T-helper 1 cell treated with Interleukin-12 subunit alpha and Interleukin-12 subunit beta and Interleukin-4 antibody, amounts not matched to agents 30 μg/mL and 1 μg/mL, for 36 hours (primary cell): ENCODE measurements around the gene GALK2.
A peak's percentile ranks its signal among the peaks of the same experiment; 100 is the strongest.
"Not testable (repeated sequence)": the region's sequence is repeated elsewhere in the genome, so short reads cannot be mapped to it uniquely, and the experiment has no call there.

Source experiments
- H3K27ac Mint-ChIP-seq: one replicate; pipeline ENCODE4 v1.8.0; 2021; ENCODE audit warnings: mild to moderate bottlenecking, mixed read lengths
- H3K27me3 Mint-ChIP-seq: one replicate; pipeline ENCODE4 v1.8.0; 2021; ENCODE audit warnings: low read depth, mixed read lengths
- H3K36me3 Mint-ChIP-seq: one replicate; pipeline ENCODE4 v1.8.0; 2021; ENCODE audit warnings: low read depth, mixed read lengths
- H3K4me1 Mint-ChIP-seq: one replicate; pipeline ENCODE4 v1.8.0; 2021; ENCODE audit warnings: low read depth, mixed read lengths
- H3K4me3 Mint-ChIP-seq: one replicate; pipeline ENCODE4 v1.8.0; 2021; ENCODE audit warnings: mild to moderate bottlenecking, moderate library complexity, mixed read lengths
- H3K9me3 Mint-ChIP-seq: one replicate; pipeline ENCODE4 v1.8.0; 2021; ENCODE audit warnings: mixed read lengths

The GALK2 gene

DNA sequence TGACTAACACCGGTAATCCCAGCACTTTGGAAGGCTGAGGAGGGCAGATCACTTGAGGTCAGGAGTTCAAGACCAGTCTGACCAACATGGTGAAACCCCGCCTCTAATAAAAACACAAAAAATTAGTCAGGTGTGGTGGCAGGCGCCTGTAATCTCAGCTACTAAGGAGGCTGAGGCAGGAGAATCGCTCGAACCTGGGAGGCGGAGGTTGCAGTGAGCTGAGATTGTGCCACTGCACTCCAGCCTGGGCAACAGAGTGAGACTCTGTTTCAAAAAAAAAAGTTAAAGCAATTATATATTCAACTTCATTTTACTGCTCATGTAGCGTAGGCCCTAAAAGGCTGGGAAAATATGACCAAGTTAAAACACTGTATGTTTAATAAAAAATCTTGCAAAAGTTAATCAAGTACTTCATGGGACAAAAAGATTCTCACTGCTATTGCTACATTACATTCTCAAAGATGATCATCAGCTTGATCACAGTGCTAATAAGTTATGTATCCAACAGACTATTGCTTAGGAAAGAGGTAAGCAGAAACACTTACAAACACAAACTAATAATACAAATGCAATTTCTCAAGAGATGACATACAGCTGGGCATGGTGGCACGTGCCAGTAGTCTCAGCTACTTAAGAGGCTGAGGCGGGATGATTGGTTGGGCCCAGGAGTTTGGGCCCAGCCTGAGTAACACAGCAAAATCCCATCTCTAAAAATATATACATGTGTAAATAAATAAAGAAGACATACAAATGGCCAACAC is 17.3 kb upstream of the GALK2 start:
- H3K9me3 Mint-ChIP-seq: no peaks in the 10 kb centered on the region
- H3K27me3 Mint-ChIP-seq: no peaks in the 10 kb centered on the region
- peak overlapping the region; percentile 27 for H3K4me3 Mint-ChIP-seq
- peaks cover 10% of the 10 kb centered on the region for H3K36me3 Mint-ChIP-seq
- no peak overlapping the region for H3K27ac Mint-ChIP-seq
- H3K4me1 Mint-ChIP-seq: peaks cover 49% of the 10 kb centered on the region

GRCh38 chr15:49154359-49154758 is 15.7 kb upstream of the GALK2 start:
- H3K9me3 Mint-ChIP-seq: no peaks in the 10 kb centered on the region
- peak overlapping the region; percentile 99 for H3K27ac Mint-ChIP-seq
- peaks cover 45% of the 10 kb centered on the region for H3K4me1 Mint-ChIP-seq
- peaks cover 10% of the 10 kb centered on the region for H3K36me3 Mint-ChIP-seq
- peak overlapping the region; percentile 100 for H3K4me3 Mint-ChIP-seq
- no peaks in the 10 kb centered on the region for H3K27me3 Mint-ChIP-seq

DNA sequence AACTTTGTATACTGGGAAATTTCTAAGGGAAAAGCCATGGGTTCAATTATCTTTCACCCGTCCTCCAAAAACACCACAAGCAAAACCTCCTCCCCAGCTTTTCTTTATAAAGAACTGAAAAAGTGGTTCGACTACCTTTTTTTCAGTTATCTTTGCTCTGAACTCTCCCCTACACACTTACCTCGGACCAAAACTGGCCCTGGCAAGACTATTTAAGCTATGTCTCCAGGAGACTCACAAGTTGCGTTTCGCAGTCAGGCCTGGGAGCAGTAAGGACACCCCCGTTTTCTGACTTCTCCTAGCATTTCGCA is 15.3 kb upstream of the GALK2 start:
- Mint-ChIP-seq H3K9me3 (no peaks in the 10 kb centered on the region), H3K27me3 (no peaks in the 10 kb centered on the region), H3K4me3 (peak overlapping the region; percentile 100), H3K27ac (peak overlapping the region; percentile 99), H3K36me3 (peaks cover 10% of the 10 kb centered on the region), H3K4me1 (peaks cover 45% of the 10 kb centered on the region)

DNA sequence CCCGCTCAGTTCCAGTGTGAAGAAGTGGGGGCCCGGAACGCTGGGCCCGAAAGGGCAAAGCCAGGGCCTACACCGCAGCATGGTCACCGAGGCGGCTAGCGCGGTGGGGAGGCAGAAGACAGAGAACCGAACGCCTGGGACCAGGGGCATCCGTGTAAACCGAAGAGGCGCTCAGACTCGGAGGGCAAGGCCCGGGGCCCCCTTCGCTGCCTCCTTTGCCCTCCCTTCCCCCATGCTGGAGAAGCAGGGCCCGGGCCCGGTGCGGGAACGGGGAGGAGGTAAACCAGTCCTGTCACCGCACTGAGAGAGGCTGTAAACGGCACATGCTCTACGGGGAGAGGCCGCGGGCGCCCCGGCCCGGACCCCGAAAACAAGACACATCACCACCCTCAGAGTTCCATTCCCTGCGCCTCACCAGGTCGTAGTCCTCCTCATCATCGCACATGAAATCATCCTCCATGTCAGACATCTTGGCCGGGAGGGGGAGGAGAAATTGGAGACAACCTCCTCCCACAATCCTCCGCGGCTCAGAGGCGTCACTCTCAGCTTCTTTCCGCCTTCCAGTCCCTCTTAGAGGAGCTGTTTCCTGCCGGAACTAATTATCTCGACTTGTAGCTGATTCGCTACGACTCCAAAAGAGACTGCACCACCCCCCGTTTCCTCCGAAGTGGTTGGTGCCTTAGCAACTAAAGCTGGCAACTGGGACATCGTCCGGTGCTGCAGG is 14.8 kb upstream of the GALK2 start, which contains the start of gene COPS2:
Gene COPS2 (minus strand): TSS at position 490 of the 724 bp plus-strand sequence. CDS start 21 bp downstream, at position 469.
- H3K27me3 Mint-ChIP-seq: no peaks in the 10 kb centered on the region

DNA sequence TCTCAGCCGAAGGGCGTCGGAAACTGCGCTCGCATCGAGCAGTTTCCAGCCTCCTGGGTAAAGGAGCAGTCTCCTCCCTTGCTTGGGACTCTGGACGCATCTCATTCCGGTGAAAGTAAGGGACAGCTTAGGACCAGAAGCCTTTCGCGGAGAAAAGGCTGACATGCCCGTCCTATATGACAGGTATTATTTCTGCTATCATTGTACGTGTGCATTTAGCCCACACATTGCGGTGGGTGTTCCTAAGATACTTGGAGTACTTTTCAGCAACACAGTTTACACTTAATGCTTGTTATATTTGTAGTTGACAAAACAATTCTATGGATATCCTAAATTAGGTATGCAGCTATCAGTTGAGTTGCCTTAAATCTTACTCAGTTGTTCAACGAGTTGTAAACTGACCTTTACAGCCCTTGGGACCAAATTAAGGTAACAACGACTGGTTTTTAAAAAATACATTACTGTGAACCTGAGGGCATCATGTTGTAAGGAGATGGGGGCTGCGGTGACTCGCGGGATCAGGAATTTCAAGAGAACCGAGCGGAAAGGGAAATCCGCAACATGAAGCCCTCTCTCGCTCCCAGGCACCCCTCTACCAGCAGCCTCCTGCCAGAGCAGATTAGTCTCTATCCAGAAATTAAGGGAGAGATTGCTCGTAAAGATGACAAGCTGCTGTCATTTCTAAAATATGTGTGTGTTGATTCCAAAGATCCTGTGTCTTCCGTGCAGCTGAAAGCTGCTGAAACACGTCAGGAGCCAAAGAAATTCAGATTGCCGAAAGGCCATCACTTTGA is 14.0 kb upstream of the GALK2 start:
- H3K27me3 Mint-ChIP-seq: no peaks in the 10 kb centered on the region
- H3K27ac Mint-ChIP-seq: peak overlapping the region; percentile 99
- H3K9me3 Mint-ChIP-seq: no peaks in the 10 kb centered on the region
- peaks cover 6% of the 10 kb centered on the region for H3K36me3 Mint-ChIP-seq
- H3K4me3 Mint-ChIP-seq: peak overlapping the region; percentile 100
- peaks cover 42% of the 10 kb centered on the region for H3K4me1 Mint-ChIP-seq

More for the DNA sequence above, 14.8 kb upstream of the GALK2 start, which contains the start of gene COPS2:
- H3K36me3 Mint-ChIP-seq: peaks cover 9% of the 10 kb centered on the region
- H3K4me3 Mint-ChIP-seq: peak within 1 kb of the TSS; percentile 100
- H3K27ac Mint-ChIP-seq: peak within 1 kb of the TSS; percentile 99
- H3K4me1 Mint-ChIP-seq: peaks cover 45% of the 10 kb centered on the region
- no peaks in the 10 kb centered on the region for H3K9me3 Mint-ChIP-seq

GRCh38 chr15:49163678-49164077 is 6.4 kb upstream of the GALK2 start:
- H3K27me3 Mint-ChIP-seq: no peaks in the 10 kb centered on the region
- peaks cover 5% of the 10 kb centered on the region for H3K36me3 Mint-ChIP-seq
- H3K4me1 Mint-ChIP-seq: peaks cover under 1% of the 10 kb centered on the region
- H3K27ac Mint-ChIP-seq: no peak overlapping the region
- no peaks in the 10 kb centered on the region for H3K9me3 Mint-ChIP-seq
- H3K4me3 Mint-ChIP-seq: no peak overlapping the region

- Mint-ChIP-seq H3K9me3 (no peaks in the 10 kb centered on the region), H3K4me1 (peaks cover 7% of the 10 kb centered on the region), H3K27ac (no peak overlapping the region), H3K36me3 (peaks cover 6% of the 10 kb centered on the region), H3K4me3 (no peak overlapping the region), H3K27me3 (no peaks in the 10 kb centered on the region)
These were observed 5.2 kb upstream of the GALK2 start for GRCh38 chr15:49164865-49165264.

GRCh38 chr15:49168016-49168415 is 2.0 kb upstream of the GALK2 start:
- H3K36me3 Mint-ChIP-seq: peaks cover 6% of the 10 kb centered on the region
- H3K27ac Mint-ChIP-seq: no peak overlapping the region
- H3K4me1 Mint-ChIP-seq: peaks cover 15% of the 10 kb centered on the region
- no peak overlapping the region for H3K4me3 Mint-ChIP-seq
- no peaks in the 10 kb centered on the region for H3K27me3 Mint-ChIP-seq
- no peaks in the 10 kb centered on the region for H3K9me3 Mint-ChIP-seq

- Mint-ChIP-seq H3K27me3 (no peaks in the 10 kb centered on the region), H3K36me3 (peaks cover 8% of the 10 kb centered on the region), H3K4me1 (peaks cover 24% of the 10 kb centered on the region), H3K9me3 (no peaks in the 10 kb centered on the region), H3K27ac (no peak overlapping the region), H3K4me3 (peak overlapping the region; percentile 93)
These were observed 1.7 kb downstream of the GALK2 start for GRCh38 chr15:49171790-49172189.

DNA sequence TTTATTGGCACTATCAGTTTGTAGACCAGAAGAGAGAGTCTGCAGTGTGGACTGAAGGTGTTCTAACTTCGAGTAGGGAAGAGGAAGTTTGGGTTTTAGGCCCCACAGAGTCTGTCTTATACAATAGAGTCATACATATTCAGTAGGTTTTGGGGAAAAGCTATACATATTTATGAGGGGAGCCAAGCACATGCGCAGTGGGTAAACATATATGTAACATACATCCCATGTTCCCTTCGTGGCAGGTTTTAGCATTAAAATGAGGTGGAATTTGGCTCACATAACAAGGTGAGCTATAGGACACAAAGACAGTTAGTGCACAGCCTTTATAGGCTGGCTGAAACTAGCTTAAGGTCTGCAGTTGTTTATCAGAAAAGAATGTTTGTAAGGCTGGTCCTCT is 4.9 kb downstream of the GALK2 start:
- no peak overlapping the region for H3K27ac Mint-ChIP-seq
- H3K27me3 Mint-ChIP-seq: no peaks in the 10 kb centered on the region
- H3K9me3 Mint-ChIP-seq: no peaks in the 10 kb centered on the region

GRCh38 chr15:49175582-49176397 is 5.7 kb downstream of the GALK2 start:
- H3K9me3 Mint-ChIP-seq, H3K4me3 Mint-ChIP-seq, H3K27me3 Mint-ChIP-seq, H3K36me3 Mint-ChIP-seq, H3K27ac Mint-ChIP-seq: not testable (repeated sequence)
- peaks cover 13% of the 10 kb centered on the region for H3K4me1 Mint-ChIP-seq

More for the DNA sequence above, 4.9 kb downstream of the GALK2 start:
- Mint-ChIP-seq H3K4me1 (peaks cover 18% of the 10 kb centered on the region), H3K36me3 (peaks cover 12% of the 10 kb centered on the region), H3K4me3 (no peak overlapping the region)

DNA sequence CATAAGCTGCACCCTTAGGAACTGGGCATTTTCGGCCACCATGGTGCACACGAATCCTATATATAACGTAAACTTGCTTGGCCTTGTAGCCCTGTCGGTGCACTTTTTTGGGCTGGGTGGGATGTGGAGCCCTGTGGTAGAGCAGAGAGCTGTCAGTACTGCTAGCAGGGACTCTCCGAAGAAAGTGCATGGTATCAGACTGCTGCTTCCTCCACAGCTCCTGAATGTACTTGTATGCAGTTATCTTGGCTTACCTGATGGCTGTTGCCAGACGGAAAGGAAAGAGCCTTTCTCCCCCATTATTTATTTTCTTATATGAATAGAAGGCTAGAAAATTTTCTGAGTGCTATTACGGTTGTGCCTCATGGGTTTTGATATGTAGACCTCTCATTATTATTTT is 8.4 kb downstream of the GALK2 start:
- Mint-ChIP-seq H3K4me3 (no peak overlapping the region), H3K4me1 (peaks cover 13% of the 10 kb centered on the region), H3K36me3 (peaks cover 22% of the 10 kb centered on the region), H3K27me3 (no peaks in the 10 kb centered on the region), H3K27ac (no peak overlapping the region), H3K9me3 (peaks cover 3% of the 10 kb centered on the region)

GRCh38 chr15:49179433-49180190 is 9.6 kb downstream of the GALK2 start:
- Mint-ChIP-seq H3K9me3 (peaks cover 7% of the 10 kb centered on the region), H3K4me1 (peaks cover 16% of the 10 kb centered on the region), H3K36me3 (peaks cover 26% of the 10 kb centered on the region), H3K4me3 (no peak overlapping the region), H3K27ac (no peak overlapping the region), H3K27me3 (no peaks in the 10 kb centered on the region)
